ENCODE measurements around the gene CDHR4.

DNA sequence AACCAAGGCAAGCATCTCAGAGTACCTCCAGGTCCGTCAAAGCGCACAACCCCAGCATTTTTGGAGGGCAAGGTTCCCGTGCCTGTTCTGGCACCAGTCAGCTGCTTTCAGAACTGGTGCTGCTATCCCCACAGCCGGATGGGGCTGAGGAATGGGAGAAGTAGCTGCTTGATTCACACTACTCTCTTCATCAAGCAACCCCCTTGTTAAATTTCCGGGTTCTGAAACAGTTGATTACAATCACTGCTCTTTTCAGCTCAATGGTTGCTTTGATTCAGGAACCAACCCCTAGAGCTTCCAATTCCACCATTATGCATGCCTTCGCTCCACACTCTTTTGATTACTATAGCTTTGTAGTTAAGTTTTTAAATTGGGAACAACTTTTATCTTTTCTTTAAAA, 26.3 kb upstream of the CDHR4 start:
- TF ChIP-seq, protein P1, sequence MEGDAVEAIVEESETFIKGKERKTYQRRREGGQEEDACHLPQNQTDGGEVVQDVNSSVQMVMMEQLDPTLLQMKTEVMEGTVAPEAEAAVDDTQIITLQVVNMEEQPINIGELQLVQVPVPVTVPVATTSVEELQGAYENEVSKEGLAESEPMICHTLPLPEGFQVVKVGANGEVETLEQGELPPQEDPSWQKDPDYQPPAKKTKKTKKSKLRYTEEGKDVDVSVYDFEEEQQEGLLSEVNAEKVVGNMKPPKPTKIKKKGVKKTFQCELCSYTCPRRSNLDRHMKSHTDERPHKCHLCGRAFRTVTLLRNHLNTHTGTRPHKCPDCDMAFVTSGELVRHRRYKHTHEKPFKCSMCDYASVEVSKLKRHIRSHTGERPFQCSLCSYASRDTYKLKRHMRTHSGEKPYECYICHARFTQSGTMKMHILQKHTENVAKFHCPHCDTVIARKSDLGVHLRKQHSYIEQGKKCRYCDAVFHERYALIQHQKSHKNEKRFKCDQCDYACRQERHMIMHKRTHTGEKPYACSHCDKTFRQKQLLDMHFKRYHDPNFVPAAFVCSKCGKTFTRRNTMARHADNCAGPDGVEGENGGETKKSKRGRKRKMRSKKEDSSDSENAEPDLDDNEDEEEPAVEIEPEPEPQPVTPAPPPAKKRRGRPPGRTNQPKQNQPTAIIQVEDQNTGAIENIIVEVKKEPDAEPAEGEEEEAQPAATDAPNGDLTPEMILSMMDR (IDR thresholded peaks at IDR 0.05; ENCODE audit: low read length) = no peak
- no peak for TF ChIP-seq EZH2 (IDR thresholded peaks at IDR 0.05; ENCODE audit: borderline replicate concordance, low read length)
